HG03520 (cell line): ENCODE measurements around the gene LILRB5.
"Not testable (repeated sequence)": the region's sequence is repeated elsewhere in the genome, so short reads cannot be mapped to it uniquely, and the experiment has no call there.

Source experiments
- ATAC-seq: cut with Tn5 transposase; IDR thresholded peaks from one replicate; pipeline ENCODE4 v1.9.1; 2021; ENCODE audit warnings: mild to moderate bottlenecking, moderate library complexity; ENCODE audit not compliant: unreplicated experiment

LILRB5 gene

GRCh38 chr19:54277111-54277615 lies 20.1 kb upstream of the LILRB5 start:
- ATAC-seq, result not testable (repeated sequence)

- no peak for ATAC-seq
Observed at GRCh38 chr19:54275951-54276350, 18.9 kb upstream of the LILRB5 start.

GRCh38 chr19:54274516-54274915 lies 17.4 kb upstream of the LILRB5 start:
- not testable (repeated sequence) for ATAC-seq

- no peak for ATAC-seq
Observed at GRCh38 chr19:54273821-54274220, 16.7 kb upstream of the LILRB5 start.

GRCh38 chr19:54272181-54272580 lies 15.1 kb upstream of the LILRB5 start:
- ATAC-seq, result not testable (repeated sequence)

GRCh38 chr19:54271587-54271986 lies 14.5 kb upstream of the LILRB5 start:
- not testable (repeated sequence) for ATAC-seq

GRCh38 chr19:54271106-54271505 lies 14.0 kb upstream of the LILRB5 start:
- no peak for ATAC-seq

GRCh38 chr19:54268936-54269335 lies 11.9 kb upstream of the LILRB5 start:
- no peak for ATAC-seq

- no peak for ATAC-seq
Observed at GRCh38 chr19:54266133-54266532, 9.1 kb upstream of the LILRB5 start.

- no peak for ATAC-seq
Observed at GRCh38 chr19:54262470-54262869, 5.4 kb upstream of the LILRB5 start.

- no peak for ATAC-seq
Observed at GRCh38 chr19:54262066-54262465, 5.0 kb upstream of the LILRB5 start.

GRCh38 chr19:54256250-54257115 lies 590 bp downstream of the LILRB5 start:
- no peak for ATAC-seq

GRCh38 chr19:54255105-54255775 lies 1.8 kb downstream of the LILRB5 start:
- ATAC-seq, result no peak

- ATAC-seq, result no peak
Observed at GRCh38 chr19:54254195-54254906, 2.7 kb downstream of the LILRB5 start.

GRCh38 chr19:54253331-54254194 lies 3.5 kb downstream of the LILRB5 start:
- ATAC-seq, result no peak

GRCh38 chr19:54252845-54253244 lies 4.2 kb downstream of the LILRB5 start:
- ATAC-seq, result no peak

GRCh38 chr19:54252243-54252642 lies 4.8 kb downstream of the LILRB5 start:
- ATAC-seq, result no peak

GRCh38 chr19:54248016-54248601 lies 9.0 kb downstream of the LILRB5 start:
- ATAC-seq, result no peak

GRCh38 chr19:54247106-54247930 lies 9.8 kb downstream of the LILRB5 start:
- no peak for ATAC-seq
